Testis (tissue), 3 donors: ENCODE results near the gene ZNF521. TPM values are rescaled to one million over a fixed set of nuclear protein-coding genes. Genes with fewer than 3 reads are reported as not detected.

Experiments
- DNase-seq: peaks from one replicate; pipeline ENCODE4 v3.0.0-alpha.2; 2019
- H3K27ac ChIP-seq, 2 donors: fragments of 200-600 bp; sonication (generic); one replicate each; pipeline ENCODE4 v1.5.1; 2019
- H3K27me3 ChIP-seq: fragments of 200-600 bp; sonication (generic); one replicate; pipeline ENCODE4 v1.5.1; 2019
- H3K36me3 ChIP-seq: fragments of 200-600 bp; sonication (generic); one replicate; pipeline ENCODE4 v1.5.1; 2017; ENCODE audit warnings: low read depth; ENCODE audit errors: missing control alignments
- H3K4me1 ChIP-seq: fragments of 200-600 bp; sonication (generic); one replicate; pipeline ENCODE4 v1.5.1; 2019
- H3K4me3 ChIP-seq, 2 donors: fragments of 200-600 bp; sonication (generic); one replicate each; pipeline ENCODE4 v1.5.1; 2017 to 2019
- H3K9me3 ChIP-seq: fragments of 200-600 bp; sonication (generic); one replicate; pipeline ENCODE4 v1.5.1; 2017
- POLR2A ChIP-seq: fragments of 450-650 bp; IDR thresholded peaks from one replicate; pipeline ENCODE4 v1.6.1; 2017; ENCODE audit warnings: antibody characterized with exemption, mild to moderate bottlenecking, moderate library complexity
- WGBS, 2 donors: methylation state at CpG; one replicate each; pipeline ENCODE4 v1.1.5; 2018; 5-methylcytosine and 5-hydroxymethylcytosine counted together
- intact Hi-C: fragments of 100-400 bp; cut with DNase I; formaldehyde crosslinking; loops from one replicate; pipeline ENCODE4 v1.15.1; 2023; ENCODE audit warnings: low total_unique reads
- polyA plus RNA-seq: library from polyadenylated mRNA; stranded (reverse); fragments of 350-450 nt; fragmentation: Illumina TruSeq; extraction: RNeasy Lipid Tissue Mini Kit (QIAGEN cat#74804); gene quantifications from one replicate; pipeline ENCODE4 v1.2.3, GENCODE V29; 2014; ENCODE audit warnings: low read depth, low replicate concordance; ENCODE audit not compliant: insufficient read depth
- total RNA-seq, 2 donors: library from RNA; depleted of rRNA; stranded (reverse); fragments of >200 nt; gene quantifications; one replicate each; pipeline ENCODE4 v1.2.3, GENCODE V29; 2016
- TF ChIP-seq, protein P1 (sequence below), 3 experiments: fragments of 450-650 bp in 2 of 3; fragments of 200-600 bp in 1 of 3; sonication (generic) in 1 of 3; IDR thresholded peaks; one replicate each; pipeline ENCODE4 v1.5.1; 2016 to 2019; ENCODE audit warnings: antibody characterized with exemption in 3 of 3, mild to moderate bottlenecking in 2 of 3, moderate library complexity in 1 of 3

Gene ZNF521
- total and polyA plus RNA-seq, 3 donors from 2014 or later = 8.7 to 46.9 (median 34.7) TPM

DNA sequence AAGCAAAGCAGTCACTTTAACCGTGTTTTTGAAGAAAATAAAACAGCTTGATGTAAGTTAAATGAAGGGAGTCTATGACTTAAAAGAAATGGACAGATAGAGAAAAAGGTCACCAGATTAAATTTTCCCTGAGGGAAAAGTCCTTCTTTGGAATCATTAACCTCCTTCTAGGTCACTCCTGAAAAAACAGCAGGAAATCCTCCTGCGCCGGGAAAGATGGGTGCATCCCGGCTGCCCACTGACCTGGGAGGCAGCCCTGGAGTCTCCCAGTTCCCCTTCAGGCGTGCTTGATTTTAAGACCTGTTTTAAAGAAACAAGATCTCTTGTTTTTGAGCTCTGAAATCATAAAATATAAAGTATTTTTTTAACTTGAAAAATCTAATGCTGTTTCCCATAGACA is 18.4 kb upstream of the ZNF521 start:
- intact Hi-C loops = no loop called here
- no peak for DNase-seq
- no peaks in the 10 kb centered on the region for H3K36me3 ChIP-seq
- WGBS, 2 donors = 46 to 51% methylated on average over 5 of the region's 5 CpGs
- H3K9me3 ChIP-seq = no peaks in the 10 kb centered on the region
- H3K27me3 ChIP-seq = no peaks in the 10 kb centered on the region
- H3K4me3 ChIP-seq = no peak overlapping the region
- TF ChIP-seq, protein P1, sequence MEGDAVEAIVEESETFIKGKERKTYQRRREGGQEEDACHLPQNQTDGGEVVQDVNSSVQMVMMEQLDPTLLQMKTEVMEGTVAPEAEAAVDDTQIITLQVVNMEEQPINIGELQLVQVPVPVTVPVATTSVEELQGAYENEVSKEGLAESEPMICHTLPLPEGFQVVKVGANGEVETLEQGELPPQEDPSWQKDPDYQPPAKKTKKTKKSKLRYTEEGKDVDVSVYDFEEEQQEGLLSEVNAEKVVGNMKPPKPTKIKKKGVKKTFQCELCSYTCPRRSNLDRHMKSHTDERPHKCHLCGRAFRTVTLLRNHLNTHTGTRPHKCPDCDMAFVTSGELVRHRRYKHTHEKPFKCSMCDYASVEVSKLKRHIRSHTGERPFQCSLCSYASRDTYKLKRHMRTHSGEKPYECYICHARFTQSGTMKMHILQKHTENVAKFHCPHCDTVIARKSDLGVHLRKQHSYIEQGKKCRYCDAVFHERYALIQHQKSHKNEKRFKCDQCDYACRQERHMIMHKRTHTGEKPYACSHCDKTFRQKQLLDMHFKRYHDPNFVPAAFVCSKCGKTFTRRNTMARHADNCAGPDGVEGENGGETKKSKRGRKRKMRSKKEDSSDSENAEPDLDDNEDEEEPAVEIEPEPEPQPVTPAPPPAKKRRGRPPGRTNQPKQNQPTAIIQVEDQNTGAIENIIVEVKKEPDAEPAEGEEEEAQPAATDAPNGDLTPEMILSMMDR (IDR thresholded peaks at IDR 0.05) = no peak
- no peaks in the 10 kb centered on the region for H3K4me1 ChIP-seq
- H3K27ac ChIP-seq = no peak overlapping the region

DNA sequence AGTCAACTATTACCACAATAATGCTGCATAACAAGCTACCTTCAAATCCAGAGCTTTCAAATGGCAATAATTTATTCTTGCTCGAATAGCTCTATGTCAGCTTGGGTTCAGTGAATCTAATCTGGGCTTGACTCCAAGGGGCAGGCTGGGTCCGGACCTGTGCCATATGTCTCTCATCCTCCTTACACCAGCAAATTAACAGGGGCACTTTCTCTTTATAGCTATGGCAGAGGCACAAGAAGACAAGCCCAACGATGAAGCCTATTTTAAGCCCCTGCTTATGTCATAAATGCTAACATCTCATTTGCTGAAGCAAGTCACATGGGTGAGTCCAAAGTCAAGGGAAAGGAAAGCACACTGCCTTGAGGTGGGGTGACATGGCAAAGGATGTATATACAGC is 13.3 kb upstream of the ZNF521 start:
- TF ChIP-seq POLR2A = no peak
- TF ChIP-seq, protein P1 (IDR thresholded peaks at IDR 0.05) = no peak
- 60 to 81% methylated on average over 3 of the region's 3 CpGs for WGBS, 2 donors
- Histone ChIP-seq H3K27ac (no peak overlapping the region), H3K27me3 (no peaks in the 10 kb centered on the region), H3K4me3 (no peak overlapping the region), H3K9me3 (no peaks in the 10 kb centered on the region), H3K4me1 (no peaks in the 10 kb centered on the region), H3K36me3 (no peaks in the 10 kb centered on the region)
- DNase-seq = no peak
- intact Hi-C loops = no loop called here

DNA sequence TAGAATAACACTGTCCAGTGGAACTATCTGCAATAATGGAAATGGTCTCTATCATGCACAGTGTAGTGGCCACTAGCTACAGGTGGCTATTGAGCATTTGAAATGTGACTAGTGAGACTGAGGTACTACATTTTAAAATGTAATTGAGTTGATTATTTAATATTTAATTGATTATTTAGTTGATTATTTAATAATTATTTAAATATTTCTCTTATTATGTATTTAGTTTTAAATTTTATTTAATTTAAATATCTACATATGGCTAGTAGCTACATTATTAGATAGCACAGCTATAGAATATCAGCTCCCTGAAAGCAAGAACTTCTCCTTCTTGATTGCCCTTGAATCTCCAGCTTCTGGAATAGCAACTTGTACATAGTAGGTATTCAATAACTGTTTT is 12.8 kb upstream of the ZNF521 start:
- no peaks in the 10 kb centered on the region for H3K4me1 ChIP-seq
- intact Hi-C loops = no loop called here
- DNase-seq = no peak
- H3K36me3 ChIP-seq = no peaks in the 10 kb centered on the region
- H3K9me3 ChIP-seq = no peaks in the 10 kb centered on the region
- no peak overlapping the region for H3K27ac ChIP-seq
- no peaks in the 10 kb centered on the region for H3K27me3 ChIP-seq
- H3K4me3 ChIP-seq = no peak overlapping the region
- no peak for TF ChIP-seq POLR2A
- TF ChIP-seq, protein P1 (IDR thresholded peaks at IDR 0.05) = no peak

DNA sequence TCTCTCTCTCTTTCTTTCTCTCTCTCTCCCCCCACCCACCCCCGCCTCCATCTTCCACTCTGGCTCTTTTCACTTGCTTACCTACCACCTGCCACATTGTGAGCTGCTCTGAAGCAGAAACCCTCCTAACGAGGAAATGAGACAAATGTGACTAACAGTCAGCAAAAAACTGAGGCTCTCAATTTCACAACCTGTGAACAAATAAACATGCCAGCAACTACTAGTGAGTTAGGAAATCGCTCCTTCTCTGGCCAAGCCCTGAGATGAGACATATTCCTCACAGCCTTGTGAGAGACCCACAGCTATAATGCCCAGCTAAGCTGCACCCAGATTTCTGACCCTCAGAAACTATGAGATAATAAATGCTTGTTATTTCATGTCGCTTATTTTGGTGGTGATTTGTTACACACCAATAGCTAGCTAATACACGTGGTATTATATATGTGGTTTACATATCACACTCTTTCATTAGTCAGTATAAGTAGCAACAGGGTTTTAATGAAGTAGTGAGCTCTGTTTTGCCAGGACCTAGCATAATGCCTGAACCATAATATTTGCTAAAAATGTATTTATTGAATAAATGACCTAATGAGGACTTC is 8.4 kb upstream of the ZNF521 start:
- Histone ChIP-seq H3K36me3 (no peaks in the 10 kb centered on the region), H3K27me3 (no peaks in the 10 kb centered on the region), H3K9me3 (no peaks in the 10 kb centered on the region), H3K27ac (no peak overlapping the region), H3K4me1 (no peaks in the 10 kb centered on the region), H3K4me3 (no peak overlapping the region)
- WGBS, 2 donors = 82 to 91% methylated on average over 5 of the region's 5 CpGs
- intact Hi-C loops = no loop called here
- DNase-seq = no peak
- TF ChIP-seq, protein P1 (IDR thresholded peaks at IDR 0.05) = no peak

DNA sequence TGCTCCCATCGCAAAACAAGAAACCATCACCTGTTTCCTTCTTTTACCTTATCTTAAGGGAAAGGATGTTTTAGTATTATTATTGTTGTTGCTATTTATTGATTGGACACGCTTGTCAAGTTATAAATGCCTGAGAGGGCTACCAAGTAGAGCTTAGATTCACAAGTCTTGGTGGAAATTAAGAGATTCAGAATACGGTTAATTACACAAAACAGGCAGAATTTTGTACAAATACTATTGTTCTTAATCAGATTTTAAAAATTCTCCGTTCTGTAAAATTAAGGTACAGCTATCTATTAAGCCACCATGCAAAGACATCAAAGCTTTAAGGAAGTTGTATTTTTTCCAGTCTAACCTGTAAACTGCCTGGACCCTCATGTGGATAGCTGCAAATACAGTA is 1.1 kb upstream of the ZNF521 start:
- no peaks in the 10 kb centered on the region for H3K27me3 ChIP-seq
- TF ChIP-seq, protein P1 (IDR thresholded peaks at IDR 0.05) = no peak
- no peak for TF ChIP-seq POLR2A
- H3K4me3 ChIP-seq = no peak overlapping the region
- no peaks in the 10 kb centered on the region for H3K36me3 ChIP-seq
- 45 to 57% methylated on average over 4 of the region's 4 CpGs for WGBS, 2 donors
- H3K4me1 ChIP-seq = no peaks in the 10 kb centered on the region
- no peaks in the 10 kb centered on the region for H3K9me3 ChIP-seq
- intact Hi-C loops = loop anchor here (5.0 kb wide), 1 partner anchor 366 kb away; no protein-coding TSS in a partner anchor
- H3K27ac ChIP-seq = no peak overlapping the region
- no peak for DNase-seq
